Measurements from ENCODE around the gene ATP10A. TPM values are rescaled to one million over a fixed set of nuclear protein-coding genes. Genes with fewer than 3 reads are reported as not detected.

ATP10A gene
- total RNA-seq, 3 donors from 2014 or later, result 6.4 to 17.4 (median 7.2) TPM

- no peaks in the 10 kb centered on the region for H3K9me3 ChIP-seq
- TF ChIP-seq POLR2AphosphoS5 (IDR thresholded peaks at IDR 0.05), result no peak
- TF ChIP-seq, protein P1, sequence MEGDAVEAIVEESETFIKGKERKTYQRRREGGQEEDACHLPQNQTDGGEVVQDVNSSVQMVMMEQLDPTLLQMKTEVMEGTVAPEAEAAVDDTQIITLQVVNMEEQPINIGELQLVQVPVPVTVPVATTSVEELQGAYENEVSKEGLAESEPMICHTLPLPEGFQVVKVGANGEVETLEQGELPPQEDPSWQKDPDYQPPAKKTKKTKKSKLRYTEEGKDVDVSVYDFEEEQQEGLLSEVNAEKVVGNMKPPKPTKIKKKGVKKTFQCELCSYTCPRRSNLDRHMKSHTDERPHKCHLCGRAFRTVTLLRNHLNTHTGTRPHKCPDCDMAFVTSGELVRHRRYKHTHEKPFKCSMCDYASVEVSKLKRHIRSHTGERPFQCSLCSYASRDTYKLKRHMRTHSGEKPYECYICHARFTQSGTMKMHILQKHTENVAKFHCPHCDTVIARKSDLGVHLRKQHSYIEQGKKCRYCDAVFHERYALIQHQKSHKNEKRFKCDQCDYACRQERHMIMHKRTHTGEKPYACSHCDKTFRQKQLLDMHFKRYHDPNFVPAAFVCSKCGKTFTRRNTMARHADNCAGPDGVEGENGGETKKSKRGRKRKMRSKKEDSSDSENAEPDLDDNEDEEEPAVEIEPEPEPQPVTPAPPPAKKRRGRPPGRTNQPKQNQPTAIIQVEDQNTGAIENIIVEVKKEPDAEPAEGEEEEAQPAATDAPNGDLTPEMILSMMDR (IDR thresholded peaks at IDR 0.05), result no peak
- TF ChIP-seq POLR2A (IDR thresholded peaks at IDR 0.05), result no peak
- peak overlapping the region in 2 of 3 donors; percentile 59 to 76 for H3K4me3 ChIP-seq
- intact Hi-C loops (cut with DNase I; ENCODE audit: low total_unique reads), result no loop called here
- H3K36me3 ChIP-seq, result no peaks in the 10 kb centered on the region
- no peak overlapping the region for H3K27ac ChIP-seq
- no peak for DNase-seq (ENCODE audit: low spot score in 2 of 2)
- H3K27me3 ChIP-seq, result peaks cover 0 to 3% of the 10 kb centered on the region in 2 donors
- H3K4me1 ChIP-seq, result peaks cover 5 to 8% of the 10 kb centered on the region in 2 donors
Observed at GRCh38 chr15:25863968-25864580, 947 bp upstream of the ATP10A start.

GRCh38 chr15:25862472-25863110 is 536 bp downstream of the ATP10A start:
- H3K4me3 ChIP-seq, result peak overlapping the region; percentile 59 to 93 (median 76)

GRCh38 chr15:25862071-25862471 is 1.1 kb downstream of the ATP10A start:
- Histone ChIP-seq H3K36me3 (no peaks in the 10 kb centered on the region), H3K27me3 (peaks cover 0 to 3% of the 10 kb centered on the region in 2 donors), H3K4me3 (peak overlapping the region; percentile 59 to 93 (median 76)), H3K4me1 (peaks cover 5 to 8% of the 10 kb centered on the region in 2 donors), H3K9me3 (no peaks in the 10 kb centered on the region), H3K27ac (peak overlapping the region; percentile 62 to 87)
- DNase-seq (ENCODE audit: low spot score in 2 of 2), result no peak
- TF ChIP-seq, protein P1 (IDR thresholded peaks at IDR 0.05), result no peak
- no peak for TF ChIP-seq POLR2A (IDR thresholded peaks at IDR 0.05)
- no peak for TF ChIP-seq POLR2AphosphoS5 (IDR thresholded peaks at IDR 0.05)
- intact Hi-C loops (cut with DNase I; ENCODE audit: low total_unique reads), result no loop called here

More at GRCh38 chr15:25862472-25863110, 536 bp downstream of the ATP10A start:
- H3K4me1 ChIP-seq, result peaks cover 5 to 8% of the 10 kb centered on the region in 2 donors
- no peaks in the 10 kb centered on the region for H3K36me3 ChIP-seq
- H3K9me3 ChIP-seq, result no peaks in the 10 kb centered on the region
- intact Hi-C loops (cut with DNase I; ENCODE audit: low total_unique reads), result no loop called here
- TF ChIP-seq, protein P1 (IDR thresholded peaks at IDR 0.05), result no peak
- TF ChIP-seq POLR2AphosphoS5 (IDR thresholded peaks at IDR 0.05) (no peak), POLR2A (IDR thresholded peaks at IDR 0.05) (no peak)
- peak in 1 of 2 donors; percentile 69 for DNase-seq (ENCODE audit: low spot score in 2 of 2)
- H3K27ac ChIP-seq, result peak overlapping the region; percentile 62 to 87
- peaks cover 0 to 3% of the 10 kb centered on the region in 2 donors for H3K27me3 ChIP-seq

GRCh38 chr15:25860885-25861866 is 2.0 kb downstream of the ATP10A start:
- H3K9me3 ChIP-seq, result no peaks in the 10 kb centered on the region
- intact Hi-C loops (cut with DNase I; ENCODE audit: low total_unique reads), result no loop called here
- peak overlapping the region; percentile 59 to 93 (median 76) for H3K4me3 ChIP-seq
- no peak for DNase-seq (ENCODE audit: low spot score in 2 of 2)
- TF ChIP-seq POLR2AphosphoS5 (IDR thresholded peaks at IDR 0.05) (no peak), POLR2A (IDR thresholded peaks at IDR 0.05) (no peak)
- TF ChIP-seq, protein P1 (IDR thresholded peaks at IDR 0.05), result no peak
- no peaks in the 10 kb centered on the region for H3K36me3 ChIP-seq
- H3K27ac ChIP-seq, result peak overlapping the region; percentile 62 to 87
- H3K4me1 ChIP-seq, result peaks cover 5 to 8% of the 10 kb centered on the region in 2 donors
- H3K27me3 ChIP-seq, result peaks cover 0 to 3% of the 10 kb centered on the region in 2 donors
